ENCODE results near the gene CELF6. TPM values are rescaled to one million over a fixed set of nuclear protein-coding genes. Genes with fewer than 3 reads are reported as not detected.

The CELF6 gene
- total RNA-seq, 2 donors from 2014 or later: 0.86 to 1.0 TPM

DNA sequence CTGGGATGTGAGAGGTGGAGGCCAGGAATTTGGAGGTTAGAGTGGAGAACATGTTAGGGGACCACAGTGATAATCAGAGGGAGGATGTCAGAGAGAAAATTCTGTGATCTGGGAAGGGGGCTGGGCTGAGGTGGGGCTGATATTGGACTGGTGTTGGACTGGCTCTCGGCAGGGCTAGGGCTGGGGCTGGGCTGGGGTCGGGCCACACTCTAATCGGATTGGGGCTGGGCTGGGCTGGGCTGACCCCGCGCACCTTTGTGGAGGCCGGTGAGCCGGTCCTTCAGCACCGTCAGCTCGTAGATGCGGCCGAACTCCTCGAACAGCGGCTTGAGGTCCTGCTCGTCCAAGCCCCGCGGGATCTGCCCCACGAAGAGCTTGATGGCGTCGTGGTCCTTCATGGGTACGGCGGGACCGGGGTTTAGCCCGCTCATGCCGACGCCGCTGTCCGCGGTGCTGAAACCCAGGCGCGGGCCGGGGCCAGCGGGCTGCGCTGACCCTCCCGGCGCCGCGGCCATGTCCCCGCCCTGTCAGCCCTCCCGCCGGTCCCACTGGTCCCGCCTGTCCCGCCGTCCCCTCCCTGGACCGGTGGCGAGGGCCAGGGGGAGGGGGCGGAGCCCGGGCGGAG lies 485 bp downstream of the CELF6 start:
- DNase-seq: peak; percentile 79
- intact Hi-C loops (cut with DNase I): no loop called here
- peak; percentile 95 for ATAC-seq

DNA sequence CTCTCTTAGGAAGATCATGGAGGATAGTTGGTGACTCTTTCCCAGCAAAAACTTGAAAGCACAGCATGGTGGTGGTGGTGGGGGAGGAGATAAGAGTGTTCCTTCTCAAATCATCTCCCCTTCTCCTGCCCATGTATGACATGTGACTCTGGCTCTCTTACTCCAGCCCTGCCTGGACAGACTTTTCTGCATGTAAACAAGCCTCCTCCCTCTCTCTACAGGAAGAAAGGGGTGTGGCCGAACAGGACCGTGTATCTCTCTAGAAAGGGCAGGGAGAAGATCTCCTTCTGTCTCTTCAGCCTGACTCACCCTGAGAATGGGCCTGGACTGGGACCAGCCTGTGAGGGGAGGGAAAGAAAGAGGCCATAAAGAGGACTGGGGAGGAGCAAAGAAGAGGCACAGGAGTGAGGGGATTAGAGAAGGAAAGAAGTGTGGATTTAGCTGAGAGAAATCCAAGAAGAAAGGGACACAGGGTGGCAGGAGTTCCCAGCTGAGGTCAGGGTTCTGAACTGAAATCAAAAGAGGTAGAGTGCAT lies 1.5 kb downstream of the CELF6 start:
- DNase-seq: no peak
- intact Hi-C loops (cut with DNase I): no loop called here
- ATAC-seq: no peak

DNA sequence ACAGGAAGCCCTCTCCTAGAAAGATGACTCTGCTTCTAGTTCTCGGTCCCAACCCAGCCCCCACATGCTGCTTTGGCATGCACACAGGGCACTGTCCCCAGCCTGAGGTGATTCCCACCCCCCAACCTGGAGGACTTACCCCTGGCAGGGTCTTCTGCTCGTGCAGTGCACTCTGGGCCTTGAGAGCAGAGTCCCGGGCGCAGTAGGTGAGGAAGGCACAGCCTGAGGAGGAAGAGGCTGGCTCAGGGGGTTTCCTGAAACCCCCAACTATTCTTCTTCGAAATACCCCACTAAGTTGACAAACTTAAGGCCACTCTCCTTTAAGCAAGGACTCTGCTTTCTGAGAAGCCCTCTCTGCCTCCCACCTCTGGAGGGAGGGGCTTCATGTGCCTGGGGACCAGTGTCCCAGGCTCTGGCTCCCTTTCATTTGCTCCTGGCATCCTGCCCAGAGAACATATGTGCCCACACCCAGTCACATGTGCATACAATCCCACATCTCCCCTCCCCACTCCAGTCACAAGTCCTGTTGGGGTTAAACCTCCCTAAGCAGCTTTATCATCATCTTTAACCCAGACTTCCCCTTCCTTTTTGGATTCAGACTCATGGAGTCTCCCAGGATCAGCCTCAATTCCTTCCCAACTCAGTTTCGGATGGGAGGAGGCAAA lies 4.1 kb downstream of the CELF6 start:
- intact Hi-C loops (cut with DNase I): no loop called here
- no peak for ATAC-seq
- no peak for DNase-seq

DNA sequence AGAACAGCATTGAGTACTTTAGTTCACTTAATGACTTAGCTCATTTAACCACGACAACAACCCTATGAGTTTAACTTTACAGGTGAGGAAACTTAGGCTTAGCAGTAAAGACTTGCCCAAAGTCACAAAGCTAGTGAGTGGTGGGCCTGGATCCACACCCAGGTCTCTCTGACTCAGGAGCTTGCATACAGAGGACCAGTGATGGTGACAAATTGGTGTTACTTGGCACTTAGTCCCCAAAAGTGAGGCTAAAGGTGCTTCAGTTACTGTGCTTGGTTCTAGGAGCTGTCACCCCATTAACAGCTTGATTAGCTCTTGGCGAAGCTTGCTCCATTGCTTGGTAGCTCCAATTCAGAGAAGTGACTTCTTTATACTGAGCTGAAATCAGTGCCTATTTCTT lies 6.1 kb downstream of the CELF6 start:
- ATAC-seq (no peak), DNase-seq (no peak)
- intact Hi-C loops (cut with DNase I): no loop called here

DNA sequence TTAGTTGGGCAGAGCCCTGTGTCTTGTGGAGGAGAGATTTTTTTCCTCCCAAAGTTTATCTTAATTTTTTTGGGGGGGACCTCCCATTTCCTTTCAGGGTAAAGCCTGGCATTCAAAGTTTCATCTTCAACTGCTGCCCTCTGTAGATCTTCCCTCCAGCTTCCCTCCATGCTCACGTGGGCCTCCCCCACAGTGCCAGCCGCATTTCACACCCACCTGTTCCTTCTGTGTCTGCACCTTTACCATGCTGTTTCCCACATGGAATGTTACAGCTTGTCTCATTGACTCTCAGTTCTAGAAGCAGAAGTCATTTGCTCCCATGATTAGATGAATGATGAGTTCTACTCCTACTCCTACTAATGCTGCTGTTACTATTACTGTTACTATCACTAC lies 6.5 kb downstream of the CELF6 start:
- no peak for ATAC-seq
- DNase-seq: no peak
- intact Hi-C loops (cut with DNase I): no loop called here

DNA sequence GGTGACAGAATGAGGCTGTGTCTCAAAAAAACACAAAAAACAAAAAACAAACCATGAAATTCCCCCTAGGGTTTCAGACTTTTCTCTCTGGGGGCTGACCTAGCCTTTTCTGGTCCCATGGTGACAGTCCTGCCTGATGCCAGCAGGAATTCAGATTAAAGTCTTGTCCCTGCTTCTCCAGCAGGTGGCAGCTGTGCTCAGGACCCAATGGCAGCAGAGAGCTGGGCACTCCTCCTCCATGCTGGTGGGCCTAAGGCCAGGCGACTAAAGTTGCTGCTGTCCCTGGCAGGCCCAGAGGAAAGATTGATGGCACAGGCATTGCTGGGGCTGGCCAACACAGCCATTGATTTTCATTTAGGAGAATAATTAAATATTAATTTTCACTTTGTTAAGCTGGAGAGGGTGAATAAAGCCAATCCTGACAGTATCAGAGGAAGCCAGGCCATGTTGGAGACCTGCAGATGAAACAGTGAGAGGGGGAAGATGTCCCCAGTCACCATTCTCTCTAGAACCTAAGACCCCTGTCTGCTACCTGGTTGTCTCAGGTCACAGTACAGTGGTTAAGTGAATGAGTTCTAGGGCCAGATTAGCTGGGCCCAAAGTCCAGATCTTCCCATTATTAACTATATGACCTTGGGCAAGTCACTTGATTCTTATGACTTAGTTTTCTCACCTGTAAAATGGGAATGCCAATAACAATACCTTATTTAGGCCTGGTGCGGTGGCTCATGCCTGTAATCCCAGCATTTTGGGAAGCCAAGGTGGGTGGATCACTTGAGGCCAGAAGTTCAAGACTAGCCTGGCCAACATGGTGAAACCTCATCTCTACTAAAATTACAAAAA lies 7.1 kb downstream of the CELF6 start:
- ATAC-seq: peak; percentile 78 to 90
- intact Hi-C loops (cut with DNase I): no loop called here
- DNase-seq: peak; percentile 67

DNA sequence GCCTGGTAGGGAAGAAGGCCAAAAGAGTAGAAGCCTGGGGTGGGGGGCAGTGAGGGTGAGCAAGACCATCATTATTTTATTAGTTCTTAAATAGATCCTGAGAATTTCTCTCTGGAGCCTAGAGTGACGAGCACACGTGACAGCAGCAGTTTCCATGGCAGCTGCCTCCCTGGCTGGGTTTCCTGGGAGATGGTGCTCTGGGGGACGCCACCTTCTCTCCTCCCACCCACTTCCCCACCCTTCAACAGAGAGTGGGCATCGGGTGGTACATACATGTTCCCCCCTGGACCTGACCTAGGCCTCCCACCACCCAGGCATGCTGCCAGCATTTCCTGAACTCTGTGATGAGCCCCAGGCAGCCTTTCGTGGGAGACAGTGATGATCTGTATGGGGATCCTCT lies 12.9 kb downstream of the CELF6 start:
- DNase-seq: no peak
- intact Hi-C loops (cut with DNase I): no loop called here
- no peak for ATAC-seq

GRCh38 chr15:72306211-72306785 lies 13.7 kb downstream of the CELF6 start:
- DNase-seq (no peak), ATAC-seq (no peak)
- intact Hi-C loops (cut with DNase I): no loop called here

GRCh38 chr15:72304596-72304995 lies 15.4 kb downstream of the CELF6 start:
- DNase-seq: no peak
- ATAC-seq: no peak
- intact Hi-C loops (cut with DNase I): no loop called here

DNA sequence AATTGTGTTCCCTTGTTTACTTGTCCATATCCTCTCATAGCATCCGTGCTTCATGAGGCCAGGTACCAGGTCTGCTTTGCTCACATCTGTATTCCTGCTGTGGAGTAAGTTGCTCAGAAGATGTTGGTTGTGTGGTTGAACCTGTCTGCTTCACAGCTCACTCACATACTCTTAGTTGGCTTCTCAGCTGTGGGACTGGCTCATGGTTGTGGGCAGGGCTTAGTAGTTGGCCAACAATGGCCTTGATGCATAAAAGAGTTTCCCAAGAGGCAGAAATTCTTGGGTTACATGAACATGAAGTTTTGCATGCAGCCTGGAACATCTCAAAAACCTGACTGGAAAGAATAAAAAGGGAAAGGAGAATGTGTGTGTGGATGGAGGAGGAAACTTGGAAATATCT lies 17.0 kb downstream of the CELF6 start:
- intact Hi-C loops (cut with DNase I): no loop called here
- ATAC-seq: no peak
- DNase-seq: no peak

- ATAC-seq (no peak), DNase-seq (no peak)
- intact Hi-C loops (cut with DNase I): no loop called here
Observed at GRCh38 chr15:72289597-72290325, 30.2 kb downstream of the CELF6 start.

DNA sequence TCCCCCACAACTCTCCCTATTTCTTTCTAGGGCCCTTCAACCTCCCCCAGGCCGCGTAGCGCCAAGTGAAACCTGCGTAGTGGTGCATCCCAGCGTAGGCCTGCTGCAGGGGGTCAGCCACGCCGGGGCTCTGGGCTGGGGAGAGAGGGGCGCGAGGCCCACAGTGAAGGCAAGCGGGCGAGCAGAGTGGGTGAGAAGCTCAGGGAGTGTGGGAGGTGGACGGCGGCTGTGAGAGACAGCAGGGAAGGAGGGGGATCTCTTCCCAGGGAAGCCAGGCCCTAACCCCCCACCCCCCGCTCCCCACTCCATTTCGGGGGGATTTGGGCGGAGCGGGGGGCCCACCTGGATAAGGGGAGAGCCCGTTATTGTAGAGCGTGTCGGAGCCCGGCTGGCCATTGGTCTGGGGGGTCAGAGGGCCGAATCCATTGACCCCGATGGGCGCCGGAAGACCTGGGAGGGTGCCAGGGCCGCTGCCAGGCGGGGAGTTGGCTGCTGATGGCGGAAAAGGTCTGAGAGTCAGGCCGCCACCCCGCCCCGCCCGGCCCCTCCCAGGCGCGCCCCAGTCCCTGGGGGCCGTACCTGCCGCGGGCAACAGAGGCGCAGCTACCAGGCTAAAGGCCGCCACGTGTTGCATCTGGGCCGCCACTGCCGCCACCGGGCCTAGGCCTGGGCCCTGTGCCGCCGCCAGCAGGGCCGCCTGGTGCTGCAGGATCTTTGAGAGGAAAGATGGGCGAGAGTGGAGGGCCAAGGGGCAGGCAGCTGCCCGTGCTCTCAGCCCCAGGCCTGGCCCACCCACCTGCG lies 31.0 kb downstream of the CELF6 start:
- intact Hi-C loops (cut with DNase I): no loop called here
- ATAC-seq: no peak
- no peak for DNase-seq

DNA sequence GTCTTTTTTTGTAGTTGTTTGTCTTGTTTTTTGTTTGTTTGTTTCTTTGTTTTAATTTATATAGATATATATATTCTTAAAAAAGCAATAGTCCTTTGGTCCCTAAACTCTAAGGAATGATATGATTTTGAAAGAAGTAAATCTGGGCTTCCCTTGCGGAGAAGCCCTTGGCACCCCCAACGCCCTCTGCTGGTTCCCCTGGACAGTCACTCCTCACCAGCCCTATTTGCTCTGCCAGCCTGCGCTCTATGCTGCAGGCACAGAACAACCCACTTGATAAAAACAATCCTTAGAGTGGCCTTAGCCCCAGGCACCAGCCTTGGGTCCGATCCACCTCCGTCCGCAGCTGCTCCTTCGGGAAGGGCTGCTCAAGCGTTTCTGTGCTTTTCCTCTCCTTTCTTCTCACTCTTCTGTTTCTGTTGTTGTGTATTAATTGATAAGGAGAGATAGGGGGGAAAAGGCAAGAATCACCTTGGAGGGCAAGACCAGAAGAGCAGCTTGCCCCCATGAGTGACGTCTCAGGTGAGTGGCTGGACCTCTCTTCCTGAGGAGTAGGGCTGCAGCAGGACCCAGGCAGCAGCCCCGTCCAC lies 33.9 kb downstream of the CELF6 start:
- ATAC-seq (peak; percentile 54 to 61), DNase-seq (no peak)
- intact Hi-C loops (cut with DNase I): no loop called here

GRCh38 chr15:72285402-72285801 lies 34.6 kb downstream of the CELF6 start:
- ATAC-seq (no peak), DNase-seq (no peak)
- intact Hi-C loops (cut with DNase I): no loop called here

- no peak for ATAC-seq
- intact Hi-C loops (cut with DNase I): no loop called here
- DNase-seq: no peak
Observed at GRCh38 chr15:72284781-72285180, 35.2 kb downstream of the CELF6 start.

- ATAC-seq (no peak), DNase-seq (no peak)
- intact Hi-C loops (cut with DNase I): no loop called here
Observed at GRCh38 chr15:72281713-72282112, 38.2 kb downstream of the CELF6 start.

- no peak for DNase-seq
- intact Hi-C loops (cut with DNase I): no loop called here
- peak in 1 of 2 donors; percentile 27 for ATAC-seq
Observed at GRCh38 chr15:72280751-72281150, 39.2 kb downstream of the CELF6 start.

GRCh38 chr15:72278737-72279136 lies 41.2 kb downstream of the CELF6 start:
- intact Hi-C loops (cut with DNase I): no loop called here
- DNase-seq (no peak), ATAC-seq (no peak)
